ENCODE results near the gene BRD7.

- TF ChIP-seq CTCF (IDR thresholded peaks at IDR 0.05) (no peak), POLR2A (IDR thresholded peaks at IDR 0.05) (no peak), POLR2AphosphoS5 (IDR thresholded peaks at IDR 0.05) (peak in 2 of 4 donors; percentile 36 to 56)
These were observed 481 bp upstream of the BRD7 start for GRCh38 chr16:50369133-50369804.

Data from sigmoid colon (tissue), 4 donors.